A549 (cell line): ENCODE data around the gene ITPRIP. TPM values are rescaled to one million over a fixed set of nuclear protein-coding genes. Genes with fewer than 3 reads are reported as not detected.

ENCODE experiments used
- ATAC-seq, 2 experiments: fragments of 200-7000 bp in 1 of 2; fragments of >200 bp in 1 of 2; cut with Nextera tagmentation in 1 of 2; cut with Tn5 transposase in 1 of 2; 3 replicates each; pipeline versions ENCODE4 v1.8.0 to v1.9.1; 2018 to 2020; ENCODE audit warnings: mild to moderate bottlenecking in 1 of 2, moderate library complexity in 1 of 2
- CTCF ChIA-PET: fragments of 300-600 bp; sonication (Branson Sonifier 250); formaldehyde crosslinking; extraction: SDS; loops from one replicate; lab custom pipeline; 2021; ENCODE audit warnings: antibody characterized with exemption, inconsistent platforms; lab: Yijun Ruan, JAX
- POLR2A ChIA-PET: fragments of 350-600 bp; formaldehyde crosslinking; extraction: SDS; loops from one replicate; lab custom pipeline; 2021; ENCODE audit warnings: antibody characterized with exemption, inconsistent platforms; lab: Yijun Ruan, JAX
- DNase-seq, 2 experiments: peaks; one replicate each; pipeline versions ENCODE4 v3.0.0 to v3.0.0-alpha.2; 2011 to 2016; ENCODE audit warnings: low read depth in 1 of 2, low spot score in 1 of 2
- FAIRE-seq: peaks from 2 replicates; lab custom pipeline; 2011; peaks lifted over from hg19 to GRCh38; lab: Jason Lieb, UNC
- H3K27ac ChIP-seq, 2 experiments: fragments of >200 bp; sonication (Bioruptor Twin); formaldehyde crosslinking; 3 replicates each; pipeline ENCODE4 v1.5.1; 2016 to 2017
- H3K4me1 ChIP-seq: fragments of >200 bp; sonication (Bioruptor Twin); formaldehyde crosslinking; 3 replicates; pipeline ENCODE4 v1.6.1; 2016
- H3K4me2 ChIP-seq: fragments of >200 bp; sonication (Bioruptor Twin); formaldehyde crosslinking; 3 replicates; pipeline ENCODE4 v1.6.1; 2016
- H3K4me3 ChIP-seq: fragments of >200 bp; sonication (Bioruptor Twin); formaldehyde crosslinking; 3 replicates; pipeline ENCODE4 v1.5.1; 2016
- H3K9me3 ChIP-seq: fragments of >200 bp; sonication (Bioruptor Twin); formaldehyde crosslinking; 3 replicates; pipeline ENCODE4 v1.6.1; 2016
- CEBPB ChIP-seq, 2 experiments: fragments of >200 bp in 1 of 2; sonication (Bioruptor Twin) in 1 of 2; formaldehyde crosslinking in 1 of 2; IDR thresholded peaks; 2 replicates each; pipeline ENCODE4 v1.6.1; 2012 to 2016
- ESRRA ChIP-seq: fragments of 150-350 bp; IDR thresholded peaks from 2 replicates; pipeline ENCODE4 v1.6.1; 2014; ENCODE audit warnings: mild to moderate bottlenecking, low read length, borderline replicate concordance
- GATA3 ChIP-seq: IDR thresholded peaks from 2 replicates; pipeline ENCODE4 v1.6.1; 2012; ENCODE audit warnings: borderline replicate concordance
- HDAC2 ChIP-seq: fragments of 200-600 bp; sonication (generic); IDR thresholded peaks from 2 replicates; pipeline ENCODE4 v1.6.1; 2016
- HEYL ChIP-seq: fragments of 250-450 bp; sonication (Bioruptor Pico); IDR thresholded peaks from 2 replicates; pipeline ENCODE4 v1.8.0; 2021; ENCODE audit warnings: mild to moderate bottlenecking, moderate library complexity
- HOXA7 ChIP-seq: fragments of 250-450 bp; sonication (Bioruptor Pico); IDR thresholded peaks from 2 replicates; pipeline ENCODE4 v1.5.0; 2020; ENCODE audit warnings: mild to moderate bottlenecking, moderate library complexity
- PHF8 ChIP-seq: fragments of 200-600 bp; sonication (generic); IDR thresholded peaks from 2 replicates; pipeline ENCODE4 v1.6.1; 2016; ENCODE audit warnings: low read depth, mild to moderate bottlenecking, antibody characterized with exemption, moderate library complexity, borderline replicate concordance
- POLR2A ChIP-seq: IDR thresholded peaks from 2 replicates; pipeline ENCODE4 v1.6.1; 2012; ENCODE audit warnings: mild to moderate bottlenecking, low read length
- RAD21 ChIP-seq, 2 experiments: fragments of >200 bp in 1 of 2; sonication (Bioruptor Twin) in 1 of 2; formaldehyde crosslinking in 1 of 2; IDR thresholded peaks in 1 of 2; conservative IDR thresholded peaks in 1 of 2; 2 replicates in 1 of 2; 3 replicates in 1 of 2; pipeline ENCODE4 v1.6.1; 2012 to 2018; ENCODE audit warnings: inconsistent platforms in 1 of 2
- RARB ChIP-seq: fragments of 250-450 bp; sonication (Bioruptor Pico); IDR thresholded peaks from 2 replicates; pipeline ENCODE4 v1.8.0; 2021; ENCODE audit warnings: mild to moderate bottlenecking, moderate library complexity
- RFX5 ChIP-seq: fragments of 450-650 bp; IDR thresholded peaks from 2 replicates; pipeline ENCODE4 v1.7.1; 2014; ENCODE audit warnings: antibody characterized with exemption, mild to moderate bottlenecking, moderate library complexity
- RNF2 ChIP-seq: fragments of 200-600 bp; sonication (generic); IDR thresholded peaks from 2 replicates; pipeline ENCODE4 v1.6.1; 2016; ENCODE audit warnings: low read depth, mild to moderate bottlenecking, antibody characterized with exemption, moderate library complexity, borderline replicate concordance
- SREBF2 ChIP-seq: fragments of 450-650 bp; IDR thresholded peaks from 2 replicates; pipeline ENCODE4 v1.6.1; 2014; ENCODE audit warnings: mild to moderate bottlenecking, moderate library complexity
- WGBS: methylation state at CpG from one replicate; pipeline ENCODE4 v1.1.6; 2017; ENCODE audit errors: missing lambda C conversion rate; 5-methylcytosine and 5-hydroxymethylcytosine counted together
- polyA plus RNA-seq, 4 experiments: library from polyadenylated mRNA; depleted of rRNA in 3 of 4; stranded (reverse); fragments of >200 nt; fragmentation: RNase III in 1 of 4; extraction: RNeasy Plus Mini Kit Qiagen cat#74134 plus additional on column Dnase treatment in 1 of 4; gene quantifications; 2 replicates in 3 of 4; 3 replicates in 1 of 4; pipeline ENCODE4 v1.2.3, GENCODE V29; 2011 to 2017
- TF ChIP-seq, protein P1 (sequence below): fragments of >200 bp; sonication (Bioruptor Twin); formaldehyde crosslinking; IDR thresholded peaks from 3 replicates; pipeline ENCODE4 v1.5.1; 2016
- TF ChIP-seq, protein P2 (sequence below): IDR thresholded peaks from 2 replicates; pipeline ENCODE4 v1.6.1; 2012
- TF ChIP-seq, protein P3 (sequence below): IDR thresholded peaks from 2 replicates; pipeline ENCODE4 v1.6.1; 2012; ENCODE audit warnings: low read depth, borderline replicate concordance
- TF ChIP-seq, protein P4 (sequence below): fragments of 250-450 bp; sonication (Bioruptor Pico); IDR thresholded peaks from 2 replicates; pipeline ENCODE4 v1.5.0; 2020; ENCODE audit warnings: low read depth, mild to moderate bottlenecking, moderate library complexity
- TF ChIP-seq, protein P5 (sequence below): fragments of >200 bp; sonication (Bioruptor Twin); formaldehyde crosslinking; IDR thresholded peaks from 2 replicates; pipeline ENCODE4 v1.6.1; 2016

ITPRIP gene
- polyA plus RNA-seq, 2 of the 4 experiments (the other 2 are of a cell fraction) = 14.8 to 21.0 TPM

DNA sequence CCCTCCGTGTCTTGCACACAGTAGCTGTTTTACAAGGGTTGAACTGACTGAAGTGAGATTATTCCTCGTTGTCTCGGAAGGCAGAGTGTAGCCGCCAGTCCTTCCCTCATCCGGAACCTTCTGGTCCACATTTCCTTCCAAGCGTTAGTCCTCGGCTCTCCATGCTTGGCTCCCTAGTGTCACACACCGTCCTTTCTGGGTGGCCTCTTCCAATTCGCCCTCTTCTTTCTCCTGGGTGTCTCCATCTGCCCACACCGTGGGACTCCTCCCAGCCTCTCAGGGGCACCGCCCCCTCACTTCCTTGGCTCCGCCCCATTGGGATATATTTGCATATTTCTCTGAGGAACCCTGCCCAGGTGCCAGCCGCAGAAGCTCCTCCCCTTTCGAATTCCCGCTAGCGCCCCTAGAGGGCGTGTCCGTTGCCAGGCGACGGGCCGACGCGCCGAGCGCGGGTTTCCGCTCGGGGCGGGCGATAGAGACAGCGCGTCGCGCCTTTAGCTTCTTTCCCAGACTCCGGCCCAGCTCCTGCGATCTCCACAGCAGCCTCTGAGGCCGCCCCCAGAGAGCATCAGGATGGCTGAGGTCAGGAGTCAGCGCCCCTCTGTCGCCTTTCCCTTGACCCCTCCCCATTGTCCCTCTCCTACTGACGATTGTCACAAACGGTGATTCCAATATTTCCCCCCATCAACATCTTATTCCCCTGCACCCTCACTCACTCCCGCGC lies 15.2 kb upstream of the ITPRIP start, which contains the start of gene CFAP58:
Gene CFAP58 (plus strand): TSS at position 509 of the 724 bp plus-strand sequence. CDS start 65 bp downstream, at position 574.
- WGBS = 2% methylated on average over 43 of the region's 43 CpGs
- POLR2A ChIA-PET = interaction anchor here (1.0 to 1.3 kb wide), 3 partner anchors 15 to 85 kb away, joined by 4 to 5 read pairs (median 4); partner anchors contain the start of genes GSTO2 and ITPRIP
- TF ChIP-seq, protein P1, sequence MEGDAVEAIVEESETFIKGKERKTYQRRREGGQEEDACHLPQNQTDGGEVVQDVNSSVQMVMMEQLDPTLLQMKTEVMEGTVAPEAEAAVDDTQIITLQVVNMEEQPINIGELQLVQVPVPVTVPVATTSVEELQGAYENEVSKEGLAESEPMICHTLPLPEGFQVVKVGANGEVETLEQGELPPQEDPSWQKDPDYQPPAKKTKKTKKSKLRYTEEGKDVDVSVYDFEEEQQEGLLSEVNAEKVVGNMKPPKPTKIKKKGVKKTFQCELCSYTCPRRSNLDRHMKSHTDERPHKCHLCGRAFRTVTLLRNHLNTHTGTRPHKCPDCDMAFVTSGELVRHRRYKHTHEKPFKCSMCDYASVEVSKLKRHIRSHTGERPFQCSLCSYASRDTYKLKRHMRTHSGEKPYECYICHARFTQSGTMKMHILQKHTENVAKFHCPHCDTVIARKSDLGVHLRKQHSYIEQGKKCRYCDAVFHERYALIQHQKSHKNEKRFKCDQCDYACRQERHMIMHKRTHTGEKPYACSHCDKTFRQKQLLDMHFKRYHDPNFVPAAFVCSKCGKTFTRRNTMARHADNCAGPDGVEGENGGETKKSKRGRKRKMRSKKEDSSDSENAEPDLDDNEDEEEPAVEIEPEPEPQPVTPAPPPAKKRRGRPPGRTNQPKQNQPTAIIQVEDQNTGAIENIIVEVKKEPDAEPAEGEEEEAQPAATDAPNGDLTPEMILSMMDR = peak; percentile 74
- TF ChIP-seq POLR2A (0 out of 2 replicates have a peak, but pooled peaks have one; percentile 14), RFX5 (0 out of 2 replicates have a peak, but pooled peaks have one; percentile 28), RARB (CRISPR knock-in tag) (no peak), SREBF2 (no peak), RNF2 (peak; percentile 85; the same call in 1 of the 2 replicates), PHF8 (no peak)
- TF ChIP-seq, protein P2, sequence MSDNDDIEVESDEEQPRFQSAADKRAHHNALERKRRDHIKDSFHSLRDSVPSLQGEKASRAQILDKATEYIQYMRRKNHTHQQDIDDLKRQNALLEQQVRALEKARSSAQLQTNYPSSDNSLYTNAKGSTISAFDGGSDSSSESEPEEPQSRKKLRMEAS = peak; percentile 77
- TF ChIP-seq, protein P3, sequence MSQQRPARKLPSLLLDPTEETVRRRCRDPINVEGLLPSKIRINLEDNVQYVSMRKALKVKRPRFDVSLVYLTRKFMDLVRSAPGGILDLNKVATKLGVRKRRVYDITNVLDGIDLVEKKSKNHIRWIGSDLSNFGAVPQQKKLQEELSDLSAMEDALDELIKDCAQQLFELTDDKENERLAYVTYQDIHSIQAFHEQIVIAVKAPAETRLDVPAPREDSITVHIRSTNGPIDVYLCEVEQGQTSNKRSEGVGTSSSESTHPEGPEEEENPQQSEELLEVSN = peak; percentile 95
- Histone ChIP-seq H3K4me2 (peak within 1 kb of the TSS; percentile 89), H3K4me3 (peak within 1 kb of the TSS; percentile 48), H3K9me3 (no peaks in the 10 kb centered on the region), H3K27ac (peak within 1 kb of the TSS; percentile 25 to 64; a peak in 4 of 6 replicates), H3K4me1 (peaks cover 20% of the 10 kb centered on the region)
- ATAC-seq = peak; percentile 88 to 97
- FAIRE-seq = no peak
- peak; percentile 85 to 90 for DNase-seq
- CTCF ChIA-PET = interaction anchor here (0.6 to 13.2 kb wide), 24 partner anchors 8 to 442 kb away, joined by 3 to 339 read pairs (median 4); partner anchors contain the start of genes GSTO2 and ITPRIP

DNA sequence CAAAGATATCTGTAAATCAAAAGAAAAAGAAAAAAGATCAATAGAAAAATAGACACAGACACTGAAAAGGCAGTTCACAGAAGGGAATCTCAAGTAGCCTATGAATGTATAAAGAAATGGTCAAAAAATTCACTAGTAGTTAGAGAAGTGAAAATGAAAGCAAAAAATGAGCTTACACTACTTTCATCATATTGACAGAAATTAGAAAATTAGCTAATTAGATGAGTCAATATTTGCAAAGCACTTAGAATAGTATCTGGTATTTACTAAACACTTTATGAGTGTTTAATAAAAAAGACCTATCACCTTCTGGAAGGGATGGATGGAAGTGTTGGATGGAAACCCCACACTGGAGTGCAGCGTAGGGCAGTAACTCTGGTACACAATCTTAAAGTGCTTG lies 13.7 kb upstream of the ITPRIP start:
- Histone ChIP-seq H3K4me1 (peaks cover 20% of the 10 kb centered on the region), H3K9me3 (no peaks in the 10 kb centered on the region), H3K4me2 (no peak overlapping the region), H3K27ac (no peak overlapping the region), H3K4me3 (no peak overlapping the region)
- CTCF ChIA-PET = interaction anchor here (0.8 to 13.2 kb wide), 13 partner anchors 10 to 288 kb away, joined by 3 to 339 read pairs (median 10); partner anchors contain the start of genes GSTO1 and ITPRIP
- WGBS = 83% methylated on average over 1 of the region's 1 CpG
- POLR2A ChIA-PET = interaction anchor here (1.0 kb wide), 1 partner anchor 83 kb away, joined by 3 read pairs; the partner anchor contains the start of gene GSTO2
- FAIRE-seq = no peak
- no peak for DNase-seq
- no peak for TF ChIP-seq GATA3
- no peak for ATAC-seq

DNA sequence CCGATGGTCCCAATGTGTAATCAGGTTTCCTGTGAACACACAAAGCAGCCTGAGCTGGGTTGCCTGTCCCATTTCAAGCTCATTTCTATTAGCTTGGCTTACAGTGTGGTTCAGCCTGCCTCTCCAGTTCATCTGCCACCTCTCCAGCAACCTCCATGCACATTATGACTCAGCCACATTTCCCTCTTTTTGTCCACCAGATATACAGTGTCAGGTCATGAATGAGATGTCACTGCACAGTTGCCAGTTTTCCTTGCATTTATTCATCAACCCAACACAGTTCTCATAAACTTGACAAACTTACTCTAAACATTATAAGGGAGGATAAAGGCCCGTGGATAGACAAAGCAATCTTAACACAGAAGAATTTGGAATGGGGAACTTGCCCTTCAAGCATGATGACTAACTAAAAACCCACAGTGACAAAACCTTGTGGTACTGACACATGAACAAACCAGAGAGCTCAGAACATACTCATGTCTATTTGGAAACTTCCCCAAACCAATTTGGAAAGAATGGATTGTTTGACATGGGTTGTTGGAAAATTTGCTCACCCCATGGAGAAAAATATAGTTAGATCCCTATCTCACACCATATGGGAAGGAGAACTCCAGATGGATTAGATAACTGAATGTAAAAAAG lies 12.9 kb upstream of the ITPRIP start:
- Histone ChIP-seq H3K4me2 (no peak overlapping the region), H3K9me3 (no peaks in the 10 kb centered on the region)
- ChIA-PET CTCF (interaction anchor here (0.6 to 13.2 kb wide), 25 partner anchors 10 to 305 kb away, joined by 3 to 339 read pairs (median 7); partner anchors contain the start of genes GSTO1 and ITPRIP), POLR2A (interaction anchor here (0.8 to 1.0 kb wide), 2 partner anchors 77 to 82 kb away, joined by 3 read pairs; partner anchors contain the start of gene GSTO2)
- ATAC-seq = no peak
- TF ChIP-seq HEYL (CRISPR knock-in tag) (no peak), CEBPB (IDR thresholded peaks at IDR 0.05) (no peak), ESRRA (no peak), HDAC2 (no peak), RAD21 (conservative IDR thresholded peaks at IDR 0.05 in 1 of 2, IDR thresholded peaks at IDR 0.05 in 1 of 2) (no peak), HOXA7 (no peak)
- TF ChIP-seq, protein P4, sequence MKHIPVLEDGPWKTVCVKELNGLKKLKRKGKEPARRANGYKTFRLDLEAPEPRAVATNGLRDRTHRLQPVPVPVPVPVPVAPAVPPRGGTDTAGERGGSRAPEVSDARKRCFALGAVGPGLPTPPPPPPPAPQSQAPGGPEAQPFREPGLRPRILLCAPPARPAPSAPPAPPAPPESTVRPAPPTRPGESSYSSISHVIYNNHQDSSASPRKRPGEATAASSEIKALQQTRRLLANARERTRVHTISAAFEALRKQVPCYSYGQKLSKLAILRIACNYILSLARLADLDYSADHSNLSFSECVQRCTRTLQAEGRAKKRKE = no peak
- TF ChIP-seq, protein P5, sequence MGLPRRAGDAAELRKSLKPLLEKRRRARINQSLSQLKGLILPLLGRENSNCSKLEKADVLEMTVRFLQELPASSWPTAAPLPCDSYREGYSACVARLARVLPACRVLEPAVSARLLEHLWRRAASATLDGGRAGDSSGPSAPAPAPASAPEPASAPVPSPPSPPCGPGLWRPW = no peak
- TF ChIP-seq, all 56 proteins: peak for 0
- DNase-seq (no peak), FAIRE-seq (no peak)
- peaks cover 20% of the 10 kb centered on the region for H3K4me1 ChIP-seq
- WGBS = 4% methylated on average over 2 of the region's 2 CpGs
- H3K27ac ChIP-seq = no peak overlapping the region
- no peak overlapping the region for H3K4me3 ChIP-seq
